ENCODE results near the gene DLG1. TPM values are rescaled to one million over a fixed set of nuclear protein-coding genes. Genes with fewer than 3 reads are reported as not detected.

Gene DLG1
- total RNA-seq, 1 experiment from 2014 or later, result 89.8 TPM

DNA sequence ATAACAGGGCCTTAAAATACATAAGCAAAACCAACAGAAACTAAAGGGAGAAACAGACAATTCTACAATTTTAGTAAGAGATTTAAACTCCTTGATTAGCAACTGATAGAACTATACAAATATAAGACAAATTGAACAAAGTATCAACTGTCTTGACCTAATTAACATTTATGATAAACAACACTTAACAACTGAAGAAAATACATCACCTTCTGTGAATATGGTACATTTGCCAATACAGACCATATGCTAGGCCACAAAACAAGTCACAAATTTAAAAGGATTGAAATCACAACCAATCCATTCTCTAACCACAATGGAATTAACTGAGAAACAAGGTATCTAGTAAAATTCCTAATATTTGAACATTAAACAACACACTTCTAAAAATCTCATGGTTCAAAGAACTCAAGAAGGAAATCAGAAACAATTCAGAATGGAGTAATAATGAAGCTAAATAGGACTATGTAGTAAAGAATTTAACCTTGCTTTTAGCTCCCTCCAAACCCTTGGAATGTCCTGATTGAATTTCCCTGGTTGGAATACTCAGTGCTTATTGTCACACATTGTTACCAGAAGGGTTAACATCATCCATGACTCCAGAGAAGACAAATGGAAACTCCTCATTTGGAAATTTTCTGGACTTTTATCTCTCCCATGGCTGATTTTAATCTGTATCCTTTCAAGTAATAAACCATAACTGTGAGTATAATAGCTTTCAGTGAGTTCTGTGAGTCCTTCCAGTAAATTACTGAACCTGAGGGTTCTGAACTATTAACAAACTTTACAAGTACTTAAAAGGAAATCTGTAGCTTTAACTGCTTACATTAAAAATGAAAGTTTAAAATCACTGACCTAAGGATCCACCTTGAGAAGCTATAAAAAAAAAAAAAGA lies 88.8 kb downstream of the DLG1 start:
- H3K27ac ChIP-seq (ENCODE audit: low read depth, low read length), result no peak overlapping the region
- H3K27me3 ChIP-seq (ENCODE audit: insufficient read depth, low read length), result no peaks in the 10 kb centered on the region
- ChIA-PET CTCF (no interaction called here), POLR2A (no interaction called here), RAD21 (ENCODE audit: low non-redundant PET in 1 of 2, low total read pairs in 2 of 2, uncharacterized antibody in 2 of 2, unreplicated experiment in 2 of 2) (no interaction called here)
- H3K79me2 ChIP-seq (ENCODE audit: insufficient read depth, low read length), result peaks cover 97% of the 10 kb centered on the region
- H3K36me3 ChIP-seq (ENCODE audit: control insufficient read depth in 1 of 2, insufficient read depth in 2 of 2, low read length in 2 of 2), result no peaks in the 10 kb centered on the region
- no peak overlapping the region for H3K4me3 ChIP-seq (replicated peaks in 1 of 2; ENCODE audit: low read depth in 1 of 2, low read length in 2 of 2)
- TF ChIP-seq, protein P1, sequence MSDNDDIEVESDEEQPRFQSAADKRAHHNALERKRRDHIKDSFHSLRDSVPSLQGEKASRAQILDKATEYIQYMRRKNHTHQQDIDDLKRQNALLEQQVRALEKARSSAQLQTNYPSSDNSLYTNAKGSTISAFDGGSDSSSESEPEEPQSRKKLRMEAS (IDR thresholded peaks at IDR 0.05), result no peak
- H4K20me1 ChIP-seq (ENCODE audit: insufficient read depth), result peaks cover 19% of the 10 kb centered on the region; the same call in 1 of the 2 replicates
- no peak overlapping the region for H3K4me2 ChIP-seq (ENCODE audit: low read length)
- no peaks in the 10 kb centered on the region for H3K9me3 ChIP-seq (ENCODE audit: control insufficient read depth in 1 of 2, insufficient read depth in 1 of 2, low read depth in 1 of 2, low read length in 2 of 2)
- no peak for DNase-seq (ENCODE audit: low read depth, low spot score)
- no peak overlapping the region for H2AFZ ChIP-seq (ENCODE audit: low read depth, low read length, poor library complexity, severe bottlenecking)
- intact Hi-C loops (cut with micrococcal nuclease), result no loop called here
- ATAC-seq, result no peak
- no peaks in the 10 kb centered on the region for H3K4me1 ChIP-seq (ENCODE audit: control insufficient read depth in 1 of 2, insufficient read depth in 2 of 2, low read length in 2 of 2)
- no peaks in the 10 kb centered on the region for H3K9me2 ChIP-seq (ENCODE audit: insufficient read depth)
- no TSS peak for BruUV-seq (replicated peaks)
- H3K9ac ChIP-seq (ENCODE audit: low read length), result no peak overlapping the region

DNA sequence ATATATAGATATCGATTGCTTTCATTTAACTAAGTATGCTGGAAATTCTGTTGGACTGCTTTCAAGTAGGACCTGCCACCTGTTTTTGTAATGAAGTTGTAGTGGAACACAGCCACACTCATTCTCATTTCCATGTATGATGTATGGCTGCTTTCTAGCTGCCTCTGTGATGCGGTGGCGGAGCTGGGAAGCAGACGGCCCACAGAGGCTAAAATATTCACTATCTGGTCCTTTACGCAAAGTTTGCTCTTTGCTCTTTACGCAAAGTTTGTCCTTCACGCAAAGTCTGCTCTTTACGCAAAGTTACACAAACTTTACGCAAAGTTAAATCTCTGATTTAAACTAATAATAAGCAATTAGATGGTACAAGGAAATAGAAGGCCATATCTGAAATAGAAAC lies 91.5 kb downstream of the DLG1 start:
- ChIA-PET POLR2A (no interaction called here), RAD21 (ENCODE audit: low non-redundant PET in 1 of 2, low total read pairs in 2 of 2, uncharacterized antibody in 2 of 2, unreplicated experiment in 2 of 2) (no interaction called here), CTCF (no interaction called here)
- TF ChIP-seq EZH2 (IDR thresholded peaks at IDR 0.05) (no peak), SIN3A (IDR thresholded peaks at IDR 0.05; ENCODE audit: low read depth) (no peak), JUND (IDR thresholded peaks at IDR 0.05) (no peak)
- TF ChIP-seq, protein P2, sequence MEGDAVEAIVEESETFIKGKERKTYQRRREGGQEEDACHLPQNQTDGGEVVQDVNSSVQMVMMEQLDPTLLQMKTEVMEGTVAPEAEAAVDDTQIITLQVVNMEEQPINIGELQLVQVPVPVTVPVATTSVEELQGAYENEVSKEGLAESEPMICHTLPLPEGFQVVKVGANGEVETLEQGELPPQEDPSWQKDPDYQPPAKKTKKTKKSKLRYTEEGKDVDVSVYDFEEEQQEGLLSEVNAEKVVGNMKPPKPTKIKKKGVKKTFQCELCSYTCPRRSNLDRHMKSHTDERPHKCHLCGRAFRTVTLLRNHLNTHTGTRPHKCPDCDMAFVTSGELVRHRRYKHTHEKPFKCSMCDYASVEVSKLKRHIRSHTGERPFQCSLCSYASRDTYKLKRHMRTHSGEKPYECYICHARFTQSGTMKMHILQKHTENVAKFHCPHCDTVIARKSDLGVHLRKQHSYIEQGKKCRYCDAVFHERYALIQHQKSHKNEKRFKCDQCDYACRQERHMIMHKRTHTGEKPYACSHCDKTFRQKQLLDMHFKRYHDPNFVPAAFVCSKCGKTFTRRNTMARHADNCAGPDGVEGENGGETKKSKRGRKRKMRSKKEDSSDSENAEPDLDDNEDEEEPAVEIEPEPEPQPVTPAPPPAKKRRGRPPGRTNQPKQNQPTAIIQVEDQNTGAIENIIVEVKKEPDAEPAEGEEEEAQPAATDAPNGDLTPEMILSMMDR (IDR thresholded peaks at IDR 0.05 in 2 of 3, conservative IDR thresholded peaks at IDR 0.05 in 1 of 3; ENCODE audit: borderline replicate concordance in 1 of 3, insufficient read depth in 1 of 3, low read depth in 2 of 3, low read length in 2 of 3), result no peak
- TF ChIP-seq, protein P3, sequence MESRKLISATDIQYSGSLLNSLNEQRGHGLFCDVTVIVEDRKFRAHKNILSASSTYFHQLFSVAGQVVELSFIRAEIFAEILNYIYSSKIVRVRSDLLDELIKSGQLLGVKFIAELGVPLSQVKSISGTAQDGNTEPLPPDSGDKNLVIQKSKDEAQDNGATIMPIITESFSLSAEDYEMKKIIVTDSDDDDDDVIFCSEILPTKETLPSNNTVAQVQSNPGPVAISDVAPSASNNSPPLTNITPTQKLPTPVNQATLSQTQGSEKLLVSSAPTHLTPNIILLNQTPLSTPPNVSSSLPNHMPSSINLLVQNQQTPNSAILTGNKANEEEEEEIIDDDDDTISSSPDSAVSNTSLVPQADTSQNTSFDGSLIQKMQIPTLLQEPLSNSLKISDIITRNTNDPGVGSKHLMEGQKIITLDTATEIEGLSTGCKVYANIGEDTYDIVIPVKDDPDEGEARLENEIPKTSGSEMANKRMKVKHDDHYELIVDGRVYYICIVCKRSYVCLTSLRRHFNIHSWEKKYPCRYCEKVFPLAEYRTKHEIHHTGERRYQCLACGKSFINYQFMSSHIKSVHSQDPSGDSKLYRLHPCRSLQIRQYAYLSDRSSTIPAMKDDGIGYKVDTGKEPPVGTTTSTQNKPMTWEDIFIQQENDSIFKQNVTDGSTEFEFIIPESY (IDR thresholded peaks at IDR 0.05; ENCODE audit: extremely low read depth, insufficient replicate concordance, low read length), result no peak
- Histone ChIP-seq H3K4me2 (ENCODE audit: low read length) (no peak overlapping the region), H3K79me2 (ENCODE audit: insufficient read depth, low read length) (peaks cover 97% of the 10 kb centered on the region), H3K4me1 (ENCODE audit: control insufficient read depth in 1 of 2, insufficient read depth in 2 of 2, low read length in 2 of 2) (no peaks in the 10 kb centered on the region), H3K36me3 (ENCODE audit: control insufficient read depth in 1 of 2, insufficient read depth in 2 of 2, low read length in 2 of 2) (no peaks in the 10 kb centered on the region), H2AFZ (ENCODE audit: low read depth, low read length, poor library complexity, severe bottlenecking) (no peak overlapping the region), H3K27me3 (ENCODE audit: insufficient read depth, low read length) (no peaks in the 10 kb centered on the region), H3K9me2 (ENCODE audit: insufficient read depth) (no peaks in the 10 kb centered on the region), H3K4me3 (replicated peaks in 1 of 2; ENCODE audit: low read depth in 1 of 2, low read length in 2 of 2) (no peak overlapping the region), H3K27ac (ENCODE audit: low read depth, low read length) (no peak overlapping the region), H3K9ac (ENCODE audit: low read length) (no peak overlapping the region), H4K20me1 (ENCODE audit: insufficient read depth) (peaks cover 21% of the 10 kb centered on the region; the same call in 1 of the 2 replicates), H3K9me3 (ENCODE audit: control insufficient read depth in 1 of 2, insufficient read depth in 1 of 2, low read depth in 1 of 2, low read length in 2 of 2) (no peaks in the 10 kb centered on the region)
- no TSS peak for BruUV-seq (replicated peaks)
- intact Hi-C loops (cut with micrococcal nuclease), result no loop called here
- ATAC-seq, result no peak
- no peak for DNase-seq (ENCODE audit: low read depth, low spot score)

Data from HCT116 (cell line).